H1 (cell line): Measurements from ENCODE around the gene ADD1. TPM values are rescaled to one million over a fixed set of nuclear protein-coding genes. Genes with fewer than 3 reads are reported as not detected.

ENCODE experiments used
- CTCF ChIA-PET: fragments of 300-600 bp; sonication (Branson Sonifier 250); formaldehyde crosslinking; loops from one replicate; lab custom pipeline; 2021; ENCODE audit not compliant: partially characterized antibody; lab: Charles Lee
- POLR2A ChIA-PET: fragments of 300-600 bp; sonication (Branson Sonifier 250); formaldehyde crosslinking; loops from one replicate; lab custom pipeline; 2021; ENCODE audit warnings: inconsistent platforms; ENCODE audit not compliant: partially characterized antibody; lab: Charles Lee
- DNase-seq, 2 experiments: peaks; one replicate each; pipeline versions ENCODE4 v3.0.0 to v3.0.0-alpha.2; 2010 to 2022; ENCODE audit warnings: low spot score in 2 of 2, low read depth in 1 of 2, mixed read lengths in 1 of 2
- FAIRE-seq: peaks from 2 replicates; lab custom pipeline; 2011; peaks lifted over from hg19 to GRCh38; lab: Jason Lieb, UNC
- H2AFZ ChIP-seq: 2 replicates; pipeline ENCODE4 v1.8.1; 2012; ENCODE audit warnings: low read length, inconsistent platforms
- H2AK5ac ChIP-seq: 2 replicates; pipeline ENCODE4 v1.6.1; 2013; ENCODE audit warnings: low read depth, low read length
- H2BK120ac ChIP-seq: replicated peaks from 2 replicates; pipeline ENCODE3; 2013; ENCODE audit warnings: low read depth, low read length, inconsistent platforms
- H2BK12ac ChIP-seq: 2 replicates; pipeline ENCODE4 v1.6.1; 2013; ENCODE audit warnings: low read depth, low read length
- H2BK15ac ChIP-seq: 2 replicates; pipeline ENCODE4 v1.6.1; 2013; ENCODE audit warnings: low read length
- H2BK20ac ChIP-seq: 2 replicates; pipeline ENCODE4 v1.6.1; 2013; ENCODE audit warnings: low read length
- H2BK5ac ChIP-seq: 2 replicates; pipeline ENCODE4 v1.6.1; 2013; ENCODE audit warnings: low read depth, low read length
- H3K14ac ChIP-seq: 2 replicates; pipeline ENCODE4 v1.6.1; 2013; ENCODE audit warnings: inconsistent platforms; ENCODE audit not compliant: insufficient read length
- H3K18ac ChIP-seq: 2 replicates; pipeline ENCODE4 v1.6.1; 2013; ENCODE audit warnings: low read length; ENCODE audit errors: extremely low read depth
- H3K23ac ChIP-seq: 2 replicates; pipeline ENCODE4 v1.6.1; 2013; ENCODE audit warnings: inconsistent platforms; ENCODE audit not compliant: insufficient read length
- H3K23me2 ChIP-seq: 2 replicates; pipeline ENCODE4 v1.6.1; 2013; ENCODE audit warnings: low read depth, low read length
- H3K27ac ChIP-seq: 2 replicates; pipeline ENCODE4 v1.6.1; 2011; ENCODE audit warnings: low read depth, low read length, inconsistent platforms
- H3K27me3 ChIP-seq, 4 experiments: replicated peaks in 1 of 4; 1 replicate in 1 of 4; 2 replicates in 3 of 4; pipeline versions ENCODE4 v1.6.1 to v1.8.1; 2011 to 2013; ENCODE audit warnings: low read length in 3 of 4, mild to moderate bottlenecking in 3 of 4, inconsistent platforms in 2 of 4, mixed read lengths in 2 of 4, moderate library complexity in 1 of 4; ENCODE audit not compliant: control insufficient read depth in 3 of 4, insufficient read depth in 3 of 4; ENCODE audit errors: extremely low read depth in 1 of 4
- H3K36me3 ChIP-seq, 4 experiments: 2 replicates each; pipeline versions ENCODE4 v1.6.1 to v1.8.1; 2011 to 2013; ENCODE audit warnings: mild to moderate bottlenecking in 4 of 4, low read length in 3 of 4, moderate library complexity in 2 of 4, control low read depth in 1 of 4, inconsistent platforms in 1 of 4; ENCODE audit not compliant: insufficient read depth in 4 of 4, control insufficient read depth in 2 of 4
- H3K4ac ChIP-seq: replicated peaks from 2 replicates; pipeline ENCODE3; 2013; ENCODE audit warnings: low read length, low read depth, mixed read lengths, inconsistent platforms; ENCODE audit not compliant: insufficient read length
- H3K4me1 ChIP-seq, 4 experiments: replicated peaks in 1 of 4; 1 replicate in 1 of 4; 2 replicates in 3 of 4; pipeline versions ENCODE4 v1.6.1 to v1.8.1; 2011 to 2013; ENCODE audit warnings: low read length in 3 of 4, inconsistent platforms in 2 of 4, mixed read lengths in 1 of 4; ENCODE audit not compliant: insufficient read depth in 4 of 4, control insufficient read depth in 3 of 4
- H3K4me2 ChIP-seq, 2 experiments: 2 replicates each; pipeline versions ENCODE4 v1.6.1 to v1.8.1; 2011 to 2013; ENCODE audit warnings: low read depth in 2 of 2, low read length in 2 of 2, control low read depth in 1 of 2, inconsistent platforms in 1 of 2, mild to moderate bottlenecking in 1 of 2; ENCODE audit not compliant: insufficient read depth in 1 of 2
- H3K4me3 ChIP-seq, 4 experiments: fragments of 200-600, 300-600 bp in 1 of 4; sonication (generic), shearing (Covaris generic), sonication (Bioruptor Twin) in 1 of 4; 2 replicates each; pipeline versions ENCODE4 v1.5.1 to v1.8.1; 2011 to 2016; ENCODE audit warnings: low read length in 4 of 4, low read depth in 3 of 4, control low read depth in 2 of 4, inconsistent platforms in 2 of 4, mild to moderate bottlenecking in 2 of 4, mixed read lengths in 1 of 4, moderate library complexity in 1 of 4; ENCODE audit not compliant: insufficient read depth in 2 of 4; ENCODE audit errors: extremely low read depth in 1 of 4
- H3K56ac ChIP-seq: replicated peaks from 2 replicates; pipeline ENCODE3; 2013; ENCODE audit warnings: low read depth, mild to moderate bottlenecking, mixed read lengths, low read length, inconsistent platforms; ENCODE audit not compliant: insufficient read length
- H3K79me1 ChIP-seq: 2 replicates; pipeline ENCODE4 v1.6.1; 2013; ENCODE audit warnings: low read depth, low read length, control low read depth
- H3K79me2 ChIP-seq, 2 experiments: 2 replicates each; pipeline versions ENCODE4 v1.6.1 to v1.8.1; 2012 to 2013; ENCODE audit warnings: low read length in 2 of 2, mild to moderate bottlenecking in 2 of 2, inconsistent platforms in 1 of 2; ENCODE audit not compliant: insufficient read depth in 2 of 2, control insufficient read depth in 1 of 2
- H3K9ac ChIP-seq, 4 experiments: replicated peaks in 1 of 4; 1 replicate in 1 of 4; 2 replicates in 3 of 4; pipeline versions ENCODE4 v1.6.1 to v1.8.1; 2011 to 2013; ENCODE audit warnings: low read depth in 3 of 4, low read length in 3 of 4, control low read depth in 2 of 4, mild to moderate bottlenecking in 2 of 4, moderate library complexity in 2 of 4, inconsistent platforms in 1 of 4; ENCODE audit errors: extremely low read depth in 1 of 4
- H3K9me3 ChIP-seq, 2 experiments: 2 replicates each; pipeline versions ENCODE4 v1.6.1 to v1.8.1; 2012 to 2013; ENCODE audit warnings: mild to moderate bottlenecking in 2 of 2, moderate library complexity in 2 of 2, control low read depth in 1 of 2, inconsistent platforms in 1 of 2, low read depth in 1 of 2, low read length in 1 of 2, mixed read lengths in 1 of 2; ENCODE audit not compliant: insufficient read depth in 2 of 2
- H4K20me1 ChIP-seq, 2 experiments: replicated peaks in 1 of 2; 2 replicates each; pipeline versions ENCODE3 to v1.8.1; 2011 to 2013; ENCODE audit warnings: inconsistent platforms in 2 of 2, low read length in 2 of 2, mild to moderate bottlenecking in 1 of 2; ENCODE audit not compliant: insufficient read depth in 2 of 2, control insufficient read depth in 1 of 2
- H4K5ac ChIP-seq: 2 replicates; pipeline ENCODE4 v1.6.1; 2013; ENCODE audit warnings: low read length, low read depth, mixed read lengths, inconsistent platforms; ENCODE audit not compliant: insufficient read length
- H4K8ac ChIP-seq: 2 replicates; pipeline ENCODE4 v1.8.0; 2013; ENCODE audit warnings: mild to moderate bottlenecking, moderate library complexity, low read length, inconsistent platforms; ENCODE audit not compliant: insufficient read depth; ENCODE audit errors: extremely low read depth
- H4K91ac ChIP-seq: replicated peaks from 2 replicates; pipeline ENCODE3; 2013; ENCODE audit warnings: low read length, mixed read lengths, inconsistent platforms; ENCODE audit not compliant: insufficient read length
- BACH1 ChIP-seq: IDR thresholded peaks from 2 replicates; pipeline ENCODE4 v1.6.1; 2012; ENCODE audit warnings: low read length, improper control_type of control experiment
- BCL11A ChIP-seq, 2 experiments: IDR thresholded peaks; one replicate each; pipeline ENCODE4 v1.6.1; 2011; ENCODE audit warnings: low read depth in 2 of 2, low read length in 2 of 2, mild to moderate bottlenecking in 2 of 2
- CTBP2 ChIP-seq: IDR thresholded peaks from 2 replicates; pipeline ENCODE4 v1.7.0; 2011; ENCODE audit warnings: borderline replicate concordance, mild to moderate bottlenecking, moderate library complexity, mixed read lengths, low read length; ENCODE audit not compliant: insufficient read depth, insufficient read length
- GABPA ChIP-seq: IDR thresholded peaks from 2 replicates; pipeline ENCODE4 v1.6.1; 2011; ENCODE audit warnings: mild to moderate bottlenecking, low read length, moderate library complexity, borderline replicate concordance; ENCODE audit not compliant: insufficient read depth
- HDAC2 ChIP-seq, 2 experiments: fragments of 300-600 bp in 1 of 2; sonication (generic) in 1 of 2; IDR thresholded peaks; 2 replicates each; pipeline ENCODE4 v1.6.1; 2011 to 2012; ENCODE audit warnings: low read depth in 2 of 2, low read length in 2 of 2, mild to moderate bottlenecking in 2 of 2, moderate library complexity in 2 of 2, borderline replicate concordance in 1 of 2, inconsistent platforms in 1 of 2
- RFX5 ChIP-seq: IDR thresholded peaks from 2 replicates; pipeline ENCODE4 v1.6.1; 2011; ENCODE audit warnings: low read depth, low read length, improper control_type of control experiment, borderline replicate concordance
- SP4 ChIP-seq: IDR thresholded peaks from 2 replicates; pipeline ENCODE4 v1.6.1; 2012; ENCODE audit warnings: low read length, inconsistent platforms
- SRF ChIP-seq: IDR thresholded peaks from 2 replicates; pipeline ENCODE4 v1.6.1; 2011; ENCODE audit warnings: mild to moderate bottlenecking, low read depth, low read length, moderate library complexity
- TEAD4 ChIP-seq: IDR thresholded peaks from 2 replicates; pipeline ENCODE4 v1.6.1; 2012; ENCODE audit warnings: low read depth, low read length, inconsistent platforms, mixed read lengths
- WGBS, 2 experiments: shearing (Covaris generic) in 1 of 2; methylation state at CpG; one replicate each; pipeline versions ENCODE4 v1.1.6 to v1.1.7; 2013 to 2015; ENCODE audit warnings: low lambda C conversion rate in 2 of 2, mixed read lengths in 2 of 2, inconsistent platforms in 1 of 2, low coverage in 1 of 2, missing lambda C conversion rate in 1 of 2; ENCODE audit not compliant: insufficient replicate concordance in 2 of 2, insufficient coverage in 1 of 2, insufficient read length in 1 of 2; ENCODE audit errors: extremely low coverage in 1 of 2, missing lambda C conversion rate in 1 of 2; 5-methylcytosine and 5-hydroxymethylcytosine counted together
- polyA plus RNA-seq, 7 experiments: library from polyadenylated mRNA; depleted of rRNA in 3 of 7; stranded (reverse) in 5 of 7; unstranded in 2 of 7; fragments of >200 nt in 5 of 7; fragments of 200-250 nt in 2 of 7; gene quantifications; 1 replicate in 5 of 7; 2 replicates in 1 of 7; 4 replicates in 1 of 7; pipeline versions ENCODE4 v1.2.1 to v1.2.3, GENCODE V29; 2011 to 2013; ENCODE audit warnings: missing spikeins in 2 of 7, mixed read lengths in 2 of 7
- total RNA-seq: library from RNA; stranded (reverse); fragmentation: NEBNext Ultra II Directional; extraction: Animal tissue kit (Norgen Biotek cat#: 25700); gene quantifications from 2 replicates; pipeline ENCODE4 v1.2.1, GENCODE V29; 2021

ADD1 gene
- total and polyA plus RNA-seq, 2 of the 8 experiments (the other 6 are each of a cell fraction or from before 2014, with no cell fraction given), result 113 to 143 TPM

- Histone ChIP-seq H3K27ac (no peak overlapping the region), H3K23ac (no peak overlapping the region), H3K79me1 (no peaks in the 10 kb centered on the region), H2BK120ac (no peak overlapping the region), H3K4me3 (no peak overlapping the region), H4K5ac (no peak overlapping the region), H4K91ac (no peak overlapping the region), H3K4me1 (no peaks in the 10 kb centered on the region), H3K18ac (no peak overlapping the region), H3K4ac (no peak overlapping the region), H3K56ac (no peak overlapping the region), H2BK12ac (no peak overlapping the region), H2BK20ac (no peak overlapping the region), H3K14ac (no peak overlapping the region), H4K20me1 (peaks cover 3 to 18% of the 10 kb centered on the region in 2 experiments), H3K27me3 (no peaks in the 10 kb centered on the region), H3K36me3 (peaks cover 52 to 86% (median 76%) of the 10 kb centered on the region in 4 experiments), H4K8ac (no peak overlapping the region), H2AK5ac (no peak overlapping the region; the same call in 1 of the 2 replicates), H3K9ac (no peak overlapping the region), H3K9me3 (no peaks in the 10 kb centered on the region), H2BK5ac (no peak overlapping the region), H3K4me2 (no peak overlapping the region), H3K23me2 (no peaks in the 10 kb centered on the region), H2AFZ (no peak overlapping the region), H3K79me2 (no peaks in the 10 kb centered on the region), H2BK15ac (no peak overlapping the region)
- 90% methylated on average over 10 of the region's 11 CpGs; no CpG with 5 or more reads in 1 of the 2 experiments for WGBS, 2 experiments
- POLR2A ChIA-PET, result interaction anchor here (1.7 to 2.2 kb wide), 2 partner anchors 10 to 89 kb away, joined by 3 to 11 read pairs; no protein-coding TSS in a partner anchor
- TF ChIP-seq TEAD4 (no peak), CTBP2 (no peak), BCL11A (IDR thresholded peaks at IDR 0.05; ENCODE audit: low read depth in 2 of 2, low read length in 2 of 2) (no peak), GABPA (no peak), SP4 (no peak), SRF (no peak), HDAC2 (IDR thresholded peaks at IDR 0.05; ENCODE audit: borderline replicate concordance in 1 of 2, low read depth in 2 of 2, low read length in 2 of 2) (no peak), BACH1 (no peak), RFX5 (no peak)
- FAIRE-seq (no peak), DNase-seq (no peak)
- CTCF ChIA-PET, result interaction anchor here (0.9 to 1.9 kb wide), 8 partner anchors 9 to 376 kb away, joined by 3 to 9 read pairs (median 4); partner anchors contain the start of genes GRK4 and NOP14
These were observed 104.3 kb downstream of the ADD1 start for GRCh38 chr4:2947926-2948325.
